ENCODE data around the gene TRIP4.

The TRIP4 gene

GRCh38 chr15:64490598-64491259 is 103.1 kb downstream of the TRIP4 start:
- TF ChIP-seq, protein P1, sequence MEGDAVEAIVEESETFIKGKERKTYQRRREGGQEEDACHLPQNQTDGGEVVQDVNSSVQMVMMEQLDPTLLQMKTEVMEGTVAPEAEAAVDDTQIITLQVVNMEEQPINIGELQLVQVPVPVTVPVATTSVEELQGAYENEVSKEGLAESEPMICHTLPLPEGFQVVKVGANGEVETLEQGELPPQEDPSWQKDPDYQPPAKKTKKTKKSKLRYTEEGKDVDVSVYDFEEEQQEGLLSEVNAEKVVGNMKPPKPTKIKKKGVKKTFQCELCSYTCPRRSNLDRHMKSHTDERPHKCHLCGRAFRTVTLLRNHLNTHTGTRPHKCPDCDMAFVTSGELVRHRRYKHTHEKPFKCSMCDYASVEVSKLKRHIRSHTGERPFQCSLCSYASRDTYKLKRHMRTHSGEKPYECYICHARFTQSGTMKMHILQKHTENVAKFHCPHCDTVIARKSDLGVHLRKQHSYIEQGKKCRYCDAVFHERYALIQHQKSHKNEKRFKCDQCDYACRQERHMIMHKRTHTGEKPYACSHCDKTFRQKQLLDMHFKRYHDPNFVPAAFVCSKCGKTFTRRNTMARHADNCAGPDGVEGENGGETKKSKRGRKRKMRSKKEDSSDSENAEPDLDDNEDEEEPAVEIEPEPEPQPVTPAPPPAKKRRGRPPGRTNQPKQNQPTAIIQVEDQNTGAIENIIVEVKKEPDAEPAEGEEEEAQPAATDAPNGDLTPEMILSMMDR (IDR thresholded peaks at IDR 0.05): no peak

DNA sequence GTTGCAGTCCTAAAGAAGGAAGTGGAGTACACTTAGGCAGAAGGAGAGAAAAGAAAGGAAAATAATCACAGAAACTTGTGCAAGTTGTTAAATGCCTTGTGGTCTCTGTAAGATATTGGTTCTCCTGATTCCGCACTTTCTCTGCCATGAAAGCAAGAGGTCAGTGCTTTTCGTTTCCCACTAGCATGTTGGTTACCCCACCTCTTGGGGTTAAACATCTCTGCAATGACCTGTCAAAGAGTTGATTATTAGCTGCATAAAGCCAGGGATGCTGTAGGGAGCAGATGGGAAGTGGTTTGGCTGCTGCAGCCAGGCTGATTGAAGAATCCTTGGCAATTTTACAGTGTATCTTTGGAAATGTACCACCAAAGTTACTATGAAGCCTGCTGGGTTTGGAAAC is 106.0 kb downstream of the TRIP4 start:
- TF ChIP-seq, protein P1 (IDR thresholded peaks at IDR 0.05): no peak

DNA sequence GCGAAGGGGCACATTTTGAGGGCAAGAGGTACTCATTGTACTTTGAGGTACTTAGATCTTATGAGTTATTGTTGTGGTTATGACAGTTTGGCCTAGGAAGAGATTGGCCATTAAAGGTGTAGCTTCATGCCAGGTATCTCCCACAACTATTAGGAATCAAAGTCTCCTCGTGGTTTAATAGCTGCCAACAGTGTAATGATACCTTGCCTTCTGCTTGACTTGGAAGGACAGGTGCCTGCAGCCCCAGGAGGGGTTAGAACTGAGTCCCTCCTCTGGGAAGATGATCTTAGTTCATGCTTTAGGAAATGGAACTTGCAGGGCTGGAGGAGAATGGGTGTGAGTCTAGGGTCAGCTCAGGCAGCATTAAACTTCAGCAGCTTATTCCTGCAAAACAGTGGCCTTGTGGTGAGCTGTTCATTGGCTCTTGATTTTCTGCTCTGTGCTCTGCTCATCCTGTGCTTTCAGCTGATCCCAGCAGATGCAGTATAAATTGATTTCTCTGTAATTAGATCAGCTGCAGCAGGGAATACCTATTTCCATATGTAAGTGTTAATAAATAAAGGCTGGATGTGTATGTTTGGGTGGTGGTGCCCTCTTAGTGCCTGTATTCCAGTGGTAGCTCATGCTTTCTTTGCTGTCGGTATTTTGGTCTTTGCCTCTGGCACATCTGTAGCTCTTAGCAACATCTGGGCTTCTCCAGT is 113.2 kb downstream of the TRIP4 start:
- TF ChIP-seq, protein P1 (IDR thresholded peaks at IDR 0.05): no peak

DNA sequence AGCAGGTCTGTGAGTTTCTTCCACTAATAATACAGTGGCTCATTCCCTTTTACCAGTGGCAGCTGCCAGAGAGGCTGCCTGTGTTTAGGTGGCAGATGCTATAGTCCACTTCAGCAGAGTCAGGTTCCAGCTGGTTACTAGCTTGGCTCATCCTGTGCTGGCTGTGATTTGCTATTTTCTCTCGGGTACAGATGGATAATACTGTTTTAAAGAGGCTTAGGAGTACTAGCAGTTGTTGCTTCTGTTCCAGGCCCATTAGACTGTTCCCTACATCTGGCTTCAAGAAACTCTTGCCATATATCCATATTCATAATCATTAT is 113.7 kb downstream of the TRIP4 start:
- TF ChIP-seq, protein P1 (IDR thresholded peaks at IDR 0.05): no peak

DNA sequence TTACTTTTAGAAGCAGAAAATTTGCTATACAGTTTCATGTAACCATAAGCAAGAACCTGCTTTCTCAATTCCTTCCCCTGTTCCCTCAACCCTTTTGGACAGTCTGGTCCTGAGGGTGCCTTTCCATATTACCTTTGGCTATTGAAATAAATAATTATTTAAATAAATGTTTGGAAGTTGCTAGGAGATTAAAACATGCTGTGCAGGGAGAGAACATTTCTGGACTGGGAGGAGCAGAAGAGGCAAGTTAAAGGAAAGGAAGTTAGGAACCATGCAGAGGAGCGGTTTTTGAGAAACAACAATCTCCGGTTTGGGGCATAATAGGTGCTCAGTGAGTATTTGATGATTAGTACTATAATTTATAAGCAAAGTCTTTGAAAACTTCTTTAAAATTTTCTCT is 114.5 kb downstream of the TRIP4 start:
- TF ChIP-seq, protein P1 (IDR thresholded peaks at IDR 0.05): no peak

GRCh38 chr15:64502551-64502950 is 114.9 kb downstream of the TRIP4 start:
- TF ChIP-seq, protein P1 (IDR thresholded peaks at IDR 0.05): no peak

DNA sequence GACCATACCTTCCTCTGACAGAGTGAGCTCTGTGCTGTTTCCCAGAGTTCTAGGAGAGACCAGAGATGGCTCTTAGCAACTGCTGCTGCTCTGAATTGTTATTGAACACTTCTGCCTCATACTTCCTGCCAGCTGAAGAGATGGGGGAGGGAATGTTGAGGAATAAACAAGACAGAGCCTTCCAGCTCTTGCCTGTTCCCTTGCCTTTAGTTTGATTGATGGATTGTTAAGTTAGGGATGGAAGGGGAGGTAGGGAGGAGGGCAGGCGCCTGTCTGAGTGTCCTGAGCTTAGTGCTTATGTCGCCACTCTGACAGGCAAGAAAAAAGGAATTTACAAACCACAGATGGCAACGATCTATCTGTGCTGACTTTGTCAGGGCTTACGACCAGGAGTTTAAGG is 115.6 kb downstream of the TRIP4 start:
- TF ChIP-seq, protein P1 (IDR thresholded peaks at IDR 0.05): no peak
